ENCODE data around the gene ZNF536. TPM values are rescaled to one million over a fixed set of nuclear protein-coding genes. Genes with fewer than 3 reads are reported as not detected.

Gene ZNF536
- total and polyA plus RNA-seq, 2 of the 13 experiments (the other 11 are each of a cell fraction or from before 2014, with no cell fraction given) = not detected

GRCh38 chr19:30369833-30370232, 2.4 kb upstream of the ZNF536 start (continued):
- TF ChIP-seq ZBTB39 (CRISPR knock-in tag; IDR thresholded peaks at IDR 0.05) (no peak), ZNF747 (CRISPR knock-in tag; IDR thresholded peaks at IDR 0.05; ENCODE audit: borderline replicate concordance) (no peak), ARHGAP35 (CRISPR knock-in tag; IDR thresholded peaks at IDR 0.05; ENCODE audit: borderline replicate concordance) (no peak), MTF2 (CRISPR knock-in tag; IDR thresholded peaks at IDR 0.05; ENCODE audit: borderline replicate concordance) (no peak)
- TF ChIP-seq, protein P1, sequence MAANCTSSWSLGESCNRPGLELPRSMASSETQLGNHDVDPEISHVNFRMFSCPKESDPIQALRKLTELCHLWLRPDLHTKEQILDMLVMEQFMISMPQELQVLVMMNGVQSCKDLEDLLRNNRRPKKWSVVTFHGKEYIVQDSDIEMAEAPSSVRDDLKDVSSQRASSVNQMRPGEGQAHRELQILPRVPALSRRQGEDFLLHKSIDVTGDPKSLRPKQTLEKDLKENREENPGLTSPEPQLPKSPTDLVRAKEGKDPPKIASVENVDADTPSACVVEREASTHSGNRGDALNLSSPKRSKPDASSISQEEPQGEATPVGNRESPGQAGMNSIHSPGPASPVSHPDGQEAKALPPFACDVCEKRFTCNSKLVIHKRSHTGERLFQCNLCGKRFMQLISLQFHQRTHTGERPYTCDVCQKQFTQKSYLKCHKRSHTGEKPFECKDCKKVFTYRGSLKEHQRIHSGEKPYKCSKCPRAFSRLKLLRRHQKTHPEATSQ (CRISPR knock-in tag; IDR thresholded peaks at IDR 0.05; ENCODE audit: borderline replicate concordance) = no peak

- ATAC-seq (no peak), FAIRE-seq (no peak), DNase-seq (ENCODE audit: low spot score) (no peak)
- in situ Hi-C loops (cut with HindIII; ENCODE audit: extremely low pct_ligation_motif_present, low pct_unique_long_range_greater_than_20kb) (no loop called here), intact Hi-C loops (cut with micrococcal nuclease; ENCODE audit: unreplicated experiment) (no loop called here)
- no peak for TF ChIP-seq CHCHD3 (CRISPR knock-in tag; IDR thresholded peaks at IDR 0.05)
- TF ChIP-seq TCF7L2 (IDR thresholded peaks at IDR 0.05; ENCODE audit: low read depth, low read length) = no peak
- no peak for TF ChIP-seq TGIF2 (CRISPR knock-in tag; IDR thresholded peaks at IDR 0.05)
- TF ChIP-seq MYC (CRISPR knock-in tag; IDR thresholded peaks at IDR 0.05; ENCODE audit: borderline replicate concordance) = no peak
- TF ChIP-seq ZNF557 (CRISPR knock-in tag; IDR thresholded peaks at IDR 0.05) = no peak
- TF ChIP-seq GZF1 (CRISPR knock-in tag; IDR thresholded peaks at IDR 0.05) = no peak
- no peak for TF ChIP-seq NCOA1 (CRISPR knock-in tag; IDR thresholded peaks at IDR 0.05)
- TF ChIP-seq ZBTB34 (CRISPR knock-in tag; IDR thresholded peaks at IDR 0.05) = no peak
- TF ChIP-seq, protein P2, sequence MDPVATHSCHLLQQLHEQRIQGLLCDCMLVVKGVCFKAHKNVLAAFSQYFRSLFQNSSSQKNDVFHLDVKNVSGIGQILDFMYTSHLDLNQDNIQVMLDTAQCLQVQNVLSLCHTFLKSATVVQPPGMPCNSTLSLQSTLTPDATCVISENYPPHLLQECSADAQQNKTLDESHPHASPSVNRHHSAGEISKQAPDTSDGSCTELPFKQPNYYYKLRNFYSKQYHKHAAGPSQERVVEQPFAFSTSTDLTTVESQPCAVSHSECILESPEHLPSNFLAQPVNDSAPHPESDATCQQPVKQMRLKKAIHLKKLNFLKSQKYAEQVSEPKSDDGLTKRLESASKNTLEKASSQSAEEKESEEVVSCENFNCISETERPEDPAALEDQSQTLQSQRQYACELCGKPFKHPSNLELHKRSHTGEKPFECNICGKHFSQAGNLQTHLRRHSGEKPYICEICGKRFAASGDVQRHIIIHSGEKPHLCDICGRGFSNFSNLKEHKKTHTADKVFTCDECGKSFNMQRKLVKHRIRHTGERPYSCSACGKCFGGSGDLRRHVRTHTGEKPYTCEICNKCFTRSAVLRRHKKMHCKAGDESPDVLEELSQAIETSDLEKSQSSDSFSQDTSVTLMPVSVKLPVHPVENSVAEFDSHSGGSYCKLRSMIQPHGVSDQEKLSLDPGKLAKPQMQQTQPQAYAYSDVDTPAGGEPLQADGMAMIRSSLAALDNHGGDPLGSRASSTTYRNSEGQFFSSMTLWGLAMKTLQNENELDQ (CRISPR knock-in tag; IDR thresholded peaks at IDR 0.05; ENCODE audit: borderline replicate concordance) = no peak
- no peak for TF ChIP-seq ZSCAN30 (CRISPR knock-in tag; IDR thresholded peaks at IDR 0.05)
- Histone ChIP-seq H3K79me2 (ENCODE audit: insufficient read depth, low read length) (no peaks in the 10 kb centered on the region), H2AFZ (ENCODE audit: low read length) (no peak overlapping the region), H3K4me3 (replicated peaks in 1 of 3; ENCODE audit: insufficient read depth in 1 of 3, low read depth in 2 of 3, low read length in 3 of 3) (no peak overlapping the region), H3K36me3 (replicated peaks in 1 of 2; ENCODE audit: control insufficient read depth in 1 of 2, insufficient read depth in 2 of 2, low read length in 2 of 2) (no peaks in the 10 kb centered on the region), H3K27ac (ENCODE audit: extremely low read length, insufficient read depth, low read length) (no peak overlapping the region), H3K9ac (ENCODE audit: insufficient read depth, low read depth, low read length) (no peak overlapping the region), H3K9me3 (ENCODE audit: low read length) (no peaks in the 10 kb centered on the region), H4K20me1 (ENCODE audit: insufficient read depth, low read length) (no peaks in the 10 kb centered on the region), H3K27me3 (ENCODE audit: control insufficient read depth in 1 of 2, insufficient read depth in 2 of 2, low read length in 2 of 2) (peaks cover 0 to 28% of the 10 kb centered on the region in 2 experiments), H3K4me1 (ENCODE audit: insufficient read depth, low read length) (no peaks in the 10 kb centered on the region), H3K4me2 (ENCODE audit: low read depth, low read length) (no peak overlapping the region)
- WGBS (ENCODE audit: low lambda C conversion rate) = 16% methylated on average over 6 of the region's 6 CpGs
- BruUV-seq (replicated peaks) = no TSS peak
- ChIA-PET CTCF (ENCODE audit: low intra/inter-chr PET ratio, low total read pairs) (no interaction called here), POLR2A (no interaction called here)
These were observed 885 bp upstream of the ZNF536 start for GRCh38 chr19:30371161-30371836.
